HepG2 (cell line): Measurements from ENCODE around the gene FANCE. TPM values are rescaled to one million over a fixed set of nuclear protein-coding genes. Genes with fewer than 3 reads are reported as not detected.

Experiments
- ATAC-seq: fragments of 200-7000 bp; cut with Tn5 transposase; 3 replicates; pipeline ENCODE4 v1.9.1; 2020; ENCODE audit warnings: mild to moderate bottlenecking, moderate library complexity
- BruUV-seq: library from RNA; stranded (reverse); fragments of 400-500 nt; replicated peaks from 2 replicates; lab custom pipeline; 2021; lab: Mats Ljungman, UMichigan
- CTCF ChIA-PET: fragments of 300-600 bp; formaldehyde crosslinking; extraction: SDS; loops from one replicate; lab custom pipeline; 2021; ENCODE audit warnings: low total read pairs, inconsistent platforms, low intra/inter-chr PET ratio; lab: Yijun Ruan, JAX
- POLR2A ChIA-PET: fragments of 350-600 bp; sonication (Branson Sonifier 250); formaldehyde crosslinking; loops from one replicate; lab custom pipeline; 2020; ENCODE audit warnings: antibody characterized with exemption, inconsistent platforms; lab: Yijun Ruan, JAX
- DNase-seq: peaks from one replicate; pipeline ENCODE4 v3.0.0-alpha.2; 2015; ENCODE audit warnings: low spot score
- FAIRE-seq: peaks from 3 replicates; lab custom pipeline; 2011; peaks lifted over from hg19 to GRCh38; lab: Jason Lieb, UNC
- H2AFZ ChIP-seq: one replicate; pipeline ENCODE4 v1.6.1; 2011; ENCODE audit warnings: low read length, inconsistent platforms
- H3K27ac ChIP-seq: fragments of 300-600 bp; 3 replicates; pipeline ENCODE4 v1.8.0; 2011; ENCODE audit warnings: mixed run types, mild to moderate bottlenecking, mixed read lengths, low read length, inconsistent platforms; ENCODE audit not compliant: insufficient read depth; ENCODE audit errors: extremely low read length
- H3K27me3 ChIP-seq, 2 experiments: fragments of 200-600 bp in 1 of 2; 2 replicates in 1 of 2; 3 replicates in 1 of 2; pipeline versions ENCODE4 v1.6.0 to v1.8.0; 2011; ENCODE audit warnings: low read length in 2 of 2, mild to moderate bottlenecking in 2 of 2, moderate library complexity in 2 of 2, inconsistent platforms in 1 of 2; ENCODE audit not compliant: insufficient read depth in 2 of 2, control insufficient read depth in 1 of 2
- H3K36me3 ChIP-seq, 2 experiments: fragments of 200-600 bp in 1 of 2; replicated peaks in 1 of 2; 2 replicates in 1 of 2; 3 replicates in 1 of 2; pipeline versions ENCODE4 v1.5.1 to v1.8.0; 2011; ENCODE audit warnings: low read length in 2 of 2, inconsistent platforms in 1 of 2; ENCODE audit not compliant: insufficient read depth in 2 of 2, control insufficient read depth in 1 of 2
- H3K4me1 ChIP-seq: 2 replicates; pipeline ENCODE4 v1.5.1; 2012; ENCODE audit warnings: low read length, inconsistent platforms; ENCODE audit not compliant: insufficient read depth
- H3K4me2 ChIP-seq: 2 replicates; pipeline ENCODE4 v1.6.0; 2011; ENCODE audit warnings: low read depth, low read length, inconsistent platforms
- H3K4me3 ChIP-seq, 3 experiments: fragments of 200-600 bp in 1 of 3; sonication (generic), shearing (Covaris generic) in 1 of 3; replicated peaks in 1 of 3; 2 replicates each; pipeline ENCODE4 v1.5.1; 2011 to 2016; ENCODE audit warnings: low read length in 3 of 3, inconsistent platforms in 2 of 3, low read depth in 2 of 3, mild to moderate bottlenecking in 2 of 3, control low read depth in 1 of 3, mixed read lengths in 1 of 3; ENCODE audit not compliant: insufficient read depth in 1 of 3
- H3K79me2 ChIP-seq: one replicate; pipeline ENCODE4 v1.6.1; 2011; ENCODE audit warnings: low read length, inconsistent platforms; ENCODE audit not compliant: insufficient read depth
- H3K9ac ChIP-seq: 2 replicates; pipeline ENCODE4 v1.6.0; 2011; ENCODE audit warnings: mild to moderate bottlenecking, low read depth, low read length, inconsistent platforms; ENCODE audit not compliant: insufficient read depth
- H3K9me3 ChIP-seq: 2 replicates; pipeline ENCODE4 v1.5.1; 2012; ENCODE audit warnings: mild to moderate bottlenecking, low read length
- H4K20me1 ChIP-seq: 2 replicates; pipeline ENCODE4 v1.6.0; 2011; ENCODE audit warnings: inconsistent platforms, mild to moderate bottlenecking, low read length, moderate library complexity; ENCODE audit not compliant: insufficient read depth
- DNMT3B ChIP-seq: conservative IDR thresholded peaks from 2 replicates; pipeline ENCODE4 v1.6.1; 2016; ENCODE audit warnings: missing biosample characterization, control low read depth
- HIC2 ChIP-seq: sonication (generic); formaldehyde crosslinking; IDR thresholded peaks from 2 replicates; pipeline ENCODE4 v1.9.0; 2022; ENCODE audit warnings: low read depth, missing genetic modification reagents
- MIXL1 ChIP-seq: IDR thresholded peaks from 2 replicates; pipeline ENCODE4 v1.6.1; 2016
- NCOA1 ChIP-seq: sonication (generic); formaldehyde crosslinking; IDR thresholded peaks from 2 replicates; pipeline ENCODE4 v1.9.0; 2021; ENCODE audit warnings: missing genetic modification reagents
- SPEN ChIP-seq: sonication (generic); formaldehyde crosslinking; IDR thresholded peaks from 2 replicates; pipeline ENCODE4 v1.5.1; 2020; ENCODE audit warnings: low read depth, mild to moderate bottlenecking, missing genetic modification reagents
- ZNF335 ChIP-seq: sonication (generic); formaldehyde crosslinking; IDR thresholded peaks from 2 replicates; pipeline ENCODE4 v1.4.0; 2020; ENCODE audit warnings: missing genetic modification reagents
- ZNF687 ChIP-seq: sonication (generic); formaldehyde crosslinking; IDR thresholded peaks from 2 replicates; pipeline ENCODE4 v1.5.1; 2020; ENCODE audit warnings: mild to moderate bottlenecking, missing genetic modification reagents, moderate library complexity
- ZNF7 ChIP-seq: IDR thresholded peaks from 2 replicates; pipeline ENCODE4 v1.6.1; 2016; ENCODE audit warnings: missing biosample characterization, missing genetic modification reagents
- ZNF709 ChIP-seq: sonication (generic); formaldehyde crosslinking; IDR thresholded peaks from 2 replicates; pipeline ENCODE4 v1.5.0; 2020; ENCODE audit warnings: mild to moderate bottlenecking, missing genetic modification reagents
- ZNF746 ChIP-seq: sonication (generic); formaldehyde crosslinking; IDR thresholded peaks from 2 replicates; pipeline ENCODE4 v1.8.0; 2022; ENCODE audit warnings: mild to moderate bottlenecking, missing genetic modification reagents
- WGBS: methylation state at CpG from one replicate; pipeline ENCODE4 v1.1.6; 2017; ENCODE audit warnings: low lambda C conversion rate; 5-methylcytosine and 5-hydroxymethylcytosine counted together
- in situ Hi-C: cut with HindIII; loops from 2 replicates; pipeline ENCODE4 v1.10.0; 2017; ENCODE audit warnings: low pct_unique_long_range_greater_than_20kb; ENCODE audit not compliant: extremely low pct_ligation_motif_present
- intact Hi-C: fragments of 100-400 bp; cut with micrococcal nuclease; formaldehyde crosslinking; loops from one replicate; pipeline ENCODE4 v1.10.0; 2022; ENCODE audit not compliant: unreplicated experiment
- polyA plus RNA-seq, 8 experiments: library from polyadenylated mRNA; depleted of rRNA in 3 of 8; stranded (reverse) in 7 of 8; unstranded in 1 of 8; fragments of >200 nt; fragmentation: Illumina TruSeq in 4 of 8; extraction: Trizol in 4 of 8; gene quantifications; 2 replicates each; pipeline versions ENCODE4 v1.2.1 to v1.2.3, GENCODE V29; 2011 to 2016; ENCODE audit warnings: low read depth in 4 of 8, missing spikeins in 1 of 8, mixed read lengths in 1 of 8; ENCODE audit not compliant: insufficient read depth in 1 of 8
- total RNA-seq, 5 experiments: library from RNA; depleted of rRNA; stranded (reverse); fragments of >200 nt; fragmentation: Illumina TruSeq; extraction: Trizol; gene quantifications; 2 replicates each; pipeline ENCODE4 v1.2.3, GENCODE V29; 2016; ENCODE audit warnings: low read depth in 1 of 5

The FANCE gene
- total and polyA plus RNA-seq, 2 of the 13 experiments (the other 11 are each of a cell fraction or from before 2014, with no cell fraction given) = 7.1 to 11.2 TPM

GRCh38 chr6:35425284-35425683 is 26.9 kb upstream of the FANCE start:
- WGBS = 84% methylated on average over 3 of the region's 3 CpGs
- FAIRE-seq = no peak
- no peaks in the 10 kb centered on the region for H3K27me3 ChIP-seq
- peaks cover 9% of the 10 kb centered on the region for H3K9me3 ChIP-seq
- ATAC-seq = no peak
- no peak overlapping the region for H3K4me2 ChIP-seq
- no peaks in the 10 kb centered on the region for H3K79me2 ChIP-seq
- H3K4me1 ChIP-seq = peaks cover 25% of the 10 kb centered on the region
- no peak overlapping the region for H3K9ac ChIP-seq
- H2AFZ ChIP-seq = no peak overlapping the region
- TF ChIP-seq NCOA1 (CRISPR knock-in tag) (no peak), HIC2 (CRISPR knock-in tag) (no peak), SPEN (CRISPR knock-in tag) (no peak), DNMT3B (CRISPR knock-in tag) (no peak), ZNF709 (no peak), ZNF746 (CRISPR knock-in tag) (no peak), ZNF7 (CRISPR knock-in tag) (no peak), MIXL1 (CRISPR knock-in tag) (no peak)
- TF ChIP-seq, all 625 proteins: peak for 0
- Histone ChIP-seq H3K36me3 (peaks cover 2 to 23% of the 10 kb centered on the region in 2 experiments; a peak in 4 of 5 replicates), H4K20me1 (no peaks in the 10 kb centered on the region), H3K4me3 (no peak overlapping the region), H3K27ac (no peak overlapping the region)
- no TSS peak for BruUV-seq
- ChIA-PET POLR2A (no interaction called here), CTCF (no interaction called here)
- DNase-seq = no peak
- in situ Hi-C loops (no loop called here), intact Hi-C loops (no loop called here)

GRCh38 chr6:35426074-35426473 is 26.1 kb upstream of the FANCE start:
- Histone ChIP-seq H3K27ac (no peak overlapping the region), H3K9me3 (peaks cover 9% of the 10 kb centered on the region), H3K4me2 (no peak overlapping the region), H3K36me3 (peaks cover 1 to 21% of the 10 kb centered on the region in 2 experiments; a peak in 3 of 5 replicates), H3K4me1 (peaks cover 25% of the 10 kb centered on the region), H3K9ac (no peak overlapping the region), H4K20me1 (no peaks in the 10 kb centered on the region), H3K27me3 (no peaks in the 10 kb centered on the region), H3K79me2 (no peaks in the 10 kb centered on the region), H3K4me3 (no peak overlapping the region), H2AFZ (no peak overlapping the region)
- no peak for DNase-seq
- no TSS peak for BruUV-seq
- FAIRE-seq = no peak
- in situ Hi-C loops = no loop called here
- CTCF ChIA-PET = no interaction called here
- POLR2A ChIA-PET = no interaction called here
- ATAC-seq = no peak
- 80% methylated on average over 8 of the region's 8 CpGs for WGBS
- TF ChIP-seq ZNF335 (CRISPR knock-in tag) = no peak
- peak; percentile 21; the same call in 1 of the 2 replicates for TF ChIP-seq ZNF687 (CRISPR knock-in tag)
- intact Hi-C loops = no loop called here
